GM19455 (cell line): ENCODE measurements around the gene P2RY6.

ENCODE experiments used
- ATAC-seq: cut with Tn5 transposase; IDR thresholded peaks from one replicate; pipeline ENCODE4 v1.9.1; 2021; ENCODE audit not compliant: unreplicated experiment

The P2RY6 gene

GRCh38 chr11:73331138-73331916 is 59.2 kb downstream of the P2RY6 start:
- no peak for ATAC-seq

GRCh38 chr11:73333173-73333572 is 61.0 kb downstream of the P2RY6 start:
- no peak for ATAC-seq

GRCh38 chr11:73333640-73334383 is 61.7 kb downstream of the P2RY6 start:
- ATAC-seq, result no peak

GRCh38 chr11:73334384-73335203 is 62.5 kb downstream of the P2RY6 start:
- ATAC-seq, result no peak

GRCh38 chr11:73335204-73335923 is 63.2 kb downstream of the P2RY6 start:
- ATAC-seq, result no peak

GRCh38 chr11:73337846-73338245 is 65.7 kb downstream of the P2RY6 start:
- no peak for ATAC-seq

GRCh38 chr11:73338279-73338678 is 66.1 kb downstream of the P2RY6 start:
- ATAC-seq, result no peak

GRCh38 chr11:73340164-73340563 is 68.0 kb downstream of the P2RY6 start:
- no peak for ATAC-seq

GRCh38 chr11:73342633-73343032 is 70.5 kb downstream of the P2RY6 start:
- no peak for ATAC-seq

- ATAC-seq, result no peak
These were observed 71.1 kb downstream of the P2RY6 start for GRCh38 chr11:73343076-73343873.

GRCh38 chr11:73344191-73344607 is 72.1 kb downstream of the P2RY6 start:
- ATAC-seq, result no peak

- no peak for ATAC-seq
These were observed 73.5 kb downstream of the P2RY6 start for GRCh38 chr11:73345481-73346160.

GRCh38 chr11:73346186-73346935 is 74.2 kb downstream of the P2RY6 start:
- no peak for ATAC-seq

- no peak for ATAC-seq
These were observed 74.9 kb downstream of the P2RY6 start for GRCh38 chr11:73347067-73347466.
